ENCODE data around the gene MGST3. TPM values are rescaled to one million over a fixed set of nuclear protein-coding genes. Genes with fewer than 3 reads are reported as not detected.
A peak's percentile ranks its signal among the peaks of the same experiment; 100 is the strongest.
"Not testable (repeated sequence)": the region's sequence is repeated elsewhere in the genome, so short reads cannot be mapped to it uniquely, and the experiment has no call there.

The MGST3 gene
- 100 to 1,000 TPM in 3 of 6 experiments, 10 to 100 TPM in 3; 74.0 to 141 (median 103) TPM for total RNA-seq
- long read RNA-seq, transcript MGST3-205 (6 exons, 1,015 nt), result major isoform, 60 of 71 reads
- long read RNA-seq, partial matches to known transcripts, result 4 of 71 reads
- long read RNA-seq, other reads (novel, unspliced or antisense), result 6 of 71 reads

GRCh38 chr1:165630629-165631341 is at the start of gene MGST3:
Gene MGST3 (plus strand): TSS chr1:165631234. CDS start chr1:165649848, 18,614 bp downstream.
- DNase-seq (peak; percentile 94 to 97 (median 96)), ATAC-seq (peak; percentile 95 to 98 (median 96))
- Histone ChIP-seq H3K27me3 (no peaks in the 10 kb centered on the region), H3K4me3 (peak within 1 kb of the TSS; percentile 59 to 89 (median 84)), H3K27ac (peak within 1 kb of the TSS; percentile 85 to 90 (median 85)), H3K9me3 (no peaks in the 10 kb centered on the region), H3K36me3 (no peaks in the 10 kb centered on the region), H3K4me1 (peaks cover 0 to 35% (median 17%) of the 10 kb centered on the region in 4 donors)
- peak; percentile 91 for TF ChIP-seq POLR2A (IDR thresholded peaks at IDR 0.05)
- no peak for TF ChIP-seq CTCF (IDR thresholded peaks at IDR 0.05)
- WGBS (ENCODE audit: insufficient coverage, low coverage, low lambda C conversion rate, missing lambda C conversion rate), result under 1% methylated on average over 20 of the region's 56 CpGs
- intact Hi-C loops (cut with DNase I), result no loop called here

GRCh38 chr1:165581926-165582325 is 49.1 kb upstream of the MGST3 start:
- no peak for ATAC-seq
- TF ChIP-seq POLR2A (IDR thresholded peaks at IDR 0.05) (no peak), CTCF (IDR thresholded peaks at IDR 0.05) (no peak)
- WGBS (ENCODE audit: insufficient coverage, low coverage, low lambda C conversion rate, missing lambda C conversion rate), result 100% methylated on average over 8 of the region's 25 CpGs
- H3K9me3 ChIP-seq, result no peaks in the 10 kb centered on the region
- intact Hi-C loops (cut with DNase I), result no loop called here
- no peaks in the 10 kb centered on the region for H3K4me1 ChIP-seq
- H3K4me3 ChIP-seq, result no peak overlapping the region
- no peaks in the 10 kb centered on the region for H3K36me3 ChIP-seq
- no peaks in the 10 kb centered on the region for H3K27me3 ChIP-seq
- DNase-seq, result no peak
- H3K27ac ChIP-seq, result no peak overlapping the region

- Histone ChIP-seq H3K4me3 (no peak overlapping the region), H3K27ac (no peak overlapping the region), H3K36me3 (no peaks in the 10 kb centered on the region), H3K4me1 (no peaks in the 10 kb centered on the region), H3K9me3 (no peaks in the 10 kb centered on the region), H3K27me3 (no peaks in the 10 kb centered on the region)
- TF ChIP-seq CTCF (IDR thresholded peaks at IDR 0.05) (no peak), POLR2A (IDR thresholded peaks at IDR 0.05) (no peak)
- intact Hi-C loops (cut with DNase I), result no loop called here
- ATAC-seq (no peak), DNase-seq (no peak)
- WGBS (ENCODE audit: insufficient coverage, low coverage, low lambda C conversion rate, missing lambda C conversion rate), result 67% methylated on average over 3 of the region's 3 CpGs
Measured at GRCh38 chr1:165586398-165586797, 44.6 kb upstream of the MGST3 start.

- intact Hi-C loops (cut with DNase I), result loop anchor here (5.0 to 10.0 kb wide), 3 partner anchors 189 to 337 kb away; no protein-coding TSS in a partner anchor
- H3K4me1 ChIP-seq, ATAC-seq, H3K36me3 ChIP-seq, H3K4me3 ChIP-seq, H3K27ac ChIP-seq, H3K27me3 ChIP-seq, H3K9me3 ChIP-seq, DNase-seq: not testable (repeated sequence)
- 77% methylated on average over 4 of the region's 4 CpGs for WGBS (ENCODE audit: insufficient coverage, low coverage, low lambda C conversion rate, missing lambda C conversion rate)
Measured at GRCh38 chr1:165591391-165591790, 39.6 kb upstream of the MGST3 start.
